KMS-11 (cell line): Measurements from ENCODE around the gene YJEFN3.

Experiments
- H2AFZ ChIP-seq: fragments of 200-600 bp; sonication (generic); 2 replicates; pipeline ENCODE4 v1.6.1; 2016; ENCODE audit warnings: antibody characterized with exemption, mixed run types, low read depth
- H3K27ac ChIP-seq: fragments of 200-600 bp; sonication (generic); 2 replicates; pipeline ENCODE4 v1.6.1; 2016; ENCODE audit warnings: mild to moderate bottlenecking, mixed run types
- H3K27me3 ChIP-seq: fragments of 200-600 bp; sonication (generic); 2 replicates; pipeline ENCODE4 v1.6.1; 2017; ENCODE audit warnings: mild to moderate bottlenecking, low read depth, mixed run types, moderate library complexity; ENCODE audit not compliant: insufficient read depth
- H3K36me3 ChIP-seq: fragments of 200-600 bp; sonication (generic); 2 replicates; pipeline ENCODE4 v1.6.1; 2017; ENCODE audit warnings: mild to moderate bottlenecking, mixed run types; ENCODE audit not compliant: insufficient read depth
- H3K4me1 ChIP-seq: fragments of 200-600 bp; sonication (generic); 2 replicates; pipeline ENCODE4 v1.6.1; 2016; ENCODE audit warnings: mild to moderate bottlenecking, low read depth, mixed run types; ENCODE audit not compliant: poor library complexity, severe bottlenecking
- H3K4me2 ChIP-seq: fragments of 200-600 bp; sonication (generic); 2 replicates; pipeline ENCODE4 v1.7.0; 2016; ENCODE audit warnings: mild to moderate bottlenecking, mixed run types
- H3K4me3 ChIP-seq: fragments of 200-600 bp; sonication (generic); IDR thresholded peaks from 2 replicates; pipeline ENCODE4 v1.6.1; 2017; ENCODE audit warnings: low read depth, low read length, mixed read lengths; ENCODE audit not compliant: insufficient read depth
- H3K79me2 ChIP-seq: fragments of 200-600 bp; sonication (generic); 2 replicates; pipeline ENCODE4 v1.6.1; 2016; ENCODE audit warnings: low read depth, mixed run types; ENCODE audit not compliant: insufficient read depth
- H3K9ac ChIP-seq: fragments of 200-600 bp; sonication (generic); 2 replicates; pipeline ENCODE4 v1.6.1; 2016; ENCODE audit warnings: mild to moderate bottlenecking, mixed run types
- H4K20me1 ChIP-seq: fragments of 200-600 bp; sonication (generic); 2 replicates; pipeline ENCODE4 v1.6.1; 2016; ENCODE audit warnings: mild to moderate bottlenecking, mixed run types; ENCODE audit not compliant: insufficient read depth
- CTCF ChIP-seq: fragments of 200-600 bp; sonication (generic); conservative IDR thresholded peaks from 2 replicates; pipeline ENCODE4 v1.6.1; 2017; ENCODE audit warnings: low read depth, mild to moderate bottlenecking, antibody characterized with exemption, low read length, moderate library complexity, mixed read lengths

Gene YJEFN3

GRCh38 chr19:19526581-19527370 is 1.9 kb upstream of the YJEFN3 start:
- H2AFZ ChIP-seq: no peak overlapping the region

GRCh38 chr19:19527371-19527656 is 1.4 kb upstream of the YJEFN3 start:
- Histone ChIP-seq H3K4me3 (no peak overlapping the region), H3K4me2 (no peak overlapping the region), H3K36me3 (no peaks in the 10 kb centered on the region), H2AFZ (no peak overlapping the region), H3K79me2 (peaks cover 6% of the 10 kb centered on the region; the same call in 1 of the 2 replicates), H3K9ac (no peak overlapping the region), H3K27me3 (no peaks in the 10 kb centered on the region), H3K27ac (no peak overlapping the region), H3K4me1 (no peaks in the 10 kb centered on the region), H4K20me1 (no peaks in the 10 kb centered on the region)
- no peak for TF ChIP-seq CTCF

More at GRCh38 chr19:19526581-19527370, 1.9 kb upstream of the YJEFN3 start:
- Histone ChIP-seq H3K4me1 (no peaks in the 10 kb centered on the region), H4K20me1 (no peaks in the 10 kb centered on the region), H3K27me3 (no peaks in the 10 kb centered on the region), H3K27ac (no peak overlapping the region), H3K36me3 (no peaks in the 10 kb centered on the region), H3K9ac (no peak overlapping the region), H3K79me2 (peaks cover 6% of the 10 kb centered on the region; the same call in 1 of the 2 replicates), H3K4me2 (no peak overlapping the region), H3K4me3 (no peak overlapping the region)
- no peak for TF ChIP-seq CTCF

- Histone ChIP-seq H3K79me2 (peaks cover 6% of the 10 kb centered on the region; the same call in 1 of the 2 replicates), H2AFZ (no peak overlapping the region), H3K27me3 (no peaks in the 10 kb centered on the region), H3K27ac (no peak overlapping the region), H3K9ac (no peak overlapping the region), H3K36me3 (no peaks in the 10 kb centered on the region), H3K4me3 (no peak overlapping the region), H3K4me2 (no peak overlapping the region), H3K4me1 (no peaks in the 10 kb centered on the region), H4K20me1 (no peaks in the 10 kb centered on the region)
- TF ChIP-seq CTCF: no peak
Measured at GRCh38 chr19:19527674-19528625, 761 bp upstream of the YJEFN3 start.

- no peak overlapping the region for H3K4me2 ChIP-seq
- H4K20me1 ChIP-seq: no peaks in the 10 kb centered on the region
- TF ChIP-seq CTCF: no peak
- H3K9ac ChIP-seq: no peak overlapping the region
- H3K4me3 ChIP-seq: no peak overlapping the region
- no peaks in the 10 kb centered on the region for H3K4me1 ChIP-seq
- H2AFZ ChIP-seq: no peak overlapping the region
- no peaks in the 10 kb centered on the region; the same call in 1 of the 2 replicates for H3K79me2 ChIP-seq
- H3K36me3 ChIP-seq: no peaks in the 10 kb centered on the region
- no peaks in the 10 kb centered on the region for H3K27me3 ChIP-seq
- H3K27ac ChIP-seq: no peak overlapping the region
Measured at GRCh38 chr19:19529783-19530422, 1.2 kb downstream of the YJEFN3 start.
